Activated CD8-positive, alpha-beta memory T cell treated with anti-CD3 and anti-CD28 coated beads for 48 hours (primary cell): ENCODE results near the gene LAMP1.
"Not testable (repeated sequence)": the region's sequence is repeated elsewhere in the genome, so short reads cannot be mapped to it uniquely, and the experiment has no call there.

ENCODE experiments used
- DNase-seq, 3 experiments: peaks; one replicate each; pipeline ENCODE4 v3.0.0-alpha.2; 2020; ENCODE audit warnings: low read depth in 2 of 3, low spot score in 2 of 3

LAMP1 gene

GRCh38 chr13:113297370-113298042, 467 bp downstream of the LAMP1 start:
- peak; percentile 16 to 26 (median 18) for DNase-seq

- no peak for DNase-seq
Measured at GRCh38 chr13:113298043-113298945, 1.3 kb downstream of the LAMP1 start.

GRCh38 chr13:113299951-113300350, 2.9 kb downstream of the LAMP1 start:
- DNase-seq = no peak

GRCh38 chr13:113302986-113303385, 5.9 kb downstream of the LAMP1 start:
- DNase-seq = no peak

GRCh38 chr13:113304121-113304520, 7.1 kb downstream of the LAMP1 start:
- DNase-seq = no peak

GRCh38 chr13:113305208-113305607, 8.2 kb downstream of the LAMP1 start:
- DNase-seq = no peak

- DNase-seq = no peak
Measured at GRCh38 chr13:113307491-113307890, 10.5 kb downstream of the LAMP1 start.

GRCh38 chr13:113309473-113309872, 12.4 kb downstream of the LAMP1 start:
- no peak for DNase-seq

- not testable (repeated sequence) for DNase-seq
Measured at GRCh38 chr13:113314112-113314511, 17.1 kb downstream of the LAMP1 start.

GRCh38 chr13:113314895-113315470, 17.9 kb downstream of the LAMP1 start:
- DNase-seq = not testable (repeated sequence)

- DNase-seq = no peak
Measured at GRCh38 chr13:113315992-113316391, 19.0 kb downstream of the LAMP1 start.

GRCh38 chr13:113317031-113317430, 20.0 kb downstream of the LAMP1 start:
- DNase-seq = no peak

GRCh38 chr13:113318956-113319355, 21.9 kb downstream of the LAMP1 start:
- no peak for DNase-seq

- DNase-seq = no peak
Measured at GRCh38 chr13:113319371-113319770, 22.3 kb downstream of the LAMP1 start.

GRCh38 chr13:113320226-113320875, 23.3 kb downstream of the LAMP1 start:
- DNase-seq = no peak

GRCh38 chr13:113321546-113321945, 24.5 kb downstream of the LAMP1 start:
- DNase-seq = no peak

GRCh38 chr13:113322043-113322461, 25.0 kb downstream of the LAMP1 start:
- no peak for DNase-seq

- no peak for DNase-seq
Measured at GRCh38 chr13:113322890-113323651, 26.0 kb downstream of the LAMP1 start.

- no peak for DNase-seq
Measured at GRCh38 chr13:113323869-113324268, 26.8 kb downstream of the LAMP1 start.

GRCh38 chr13:113324398-113324797, 27.4 kb downstream of the LAMP1 start:
- no peak for DNase-seq

- no peak for DNase-seq
Measured at GRCh38 chr13:113325779-113326178, 28.7 kb downstream of the LAMP1 start.
